Erythroblast (primary cell): ENCODE results near the gene PLIN5.
A peak's percentile ranks its signal among the peaks of the same experiment; 100 is the strongest.
"Not testable (repeated sequence)": the region's sequence is repeated elsewhere in the genome, so short reads cannot be mapped to it uniquely, and the experiment has no call there.

Source experiments
- DNase-seq, 2 experiments: peaks; one replicate each; lab custom pipeline; 2025; lab: John Stamatoyannopoulos, UW
- GATA1 ChIP-seq: IDR thresholded peaks from 2 replicates; pipeline ENCODE4 v1.6.1; 2011; ENCODE audit warnings: low read depth, mild to moderate bottlenecking, control low read depth, low read length, moderate library complexity
- POLR2A ChIP-seq: IDR thresholded peaks from 2 replicates; pipeline ENCODE4 v1.6.1; 2011; ENCODE audit warnings: mild to moderate bottlenecking, low read length

The PLIN5 gene

DNA sequence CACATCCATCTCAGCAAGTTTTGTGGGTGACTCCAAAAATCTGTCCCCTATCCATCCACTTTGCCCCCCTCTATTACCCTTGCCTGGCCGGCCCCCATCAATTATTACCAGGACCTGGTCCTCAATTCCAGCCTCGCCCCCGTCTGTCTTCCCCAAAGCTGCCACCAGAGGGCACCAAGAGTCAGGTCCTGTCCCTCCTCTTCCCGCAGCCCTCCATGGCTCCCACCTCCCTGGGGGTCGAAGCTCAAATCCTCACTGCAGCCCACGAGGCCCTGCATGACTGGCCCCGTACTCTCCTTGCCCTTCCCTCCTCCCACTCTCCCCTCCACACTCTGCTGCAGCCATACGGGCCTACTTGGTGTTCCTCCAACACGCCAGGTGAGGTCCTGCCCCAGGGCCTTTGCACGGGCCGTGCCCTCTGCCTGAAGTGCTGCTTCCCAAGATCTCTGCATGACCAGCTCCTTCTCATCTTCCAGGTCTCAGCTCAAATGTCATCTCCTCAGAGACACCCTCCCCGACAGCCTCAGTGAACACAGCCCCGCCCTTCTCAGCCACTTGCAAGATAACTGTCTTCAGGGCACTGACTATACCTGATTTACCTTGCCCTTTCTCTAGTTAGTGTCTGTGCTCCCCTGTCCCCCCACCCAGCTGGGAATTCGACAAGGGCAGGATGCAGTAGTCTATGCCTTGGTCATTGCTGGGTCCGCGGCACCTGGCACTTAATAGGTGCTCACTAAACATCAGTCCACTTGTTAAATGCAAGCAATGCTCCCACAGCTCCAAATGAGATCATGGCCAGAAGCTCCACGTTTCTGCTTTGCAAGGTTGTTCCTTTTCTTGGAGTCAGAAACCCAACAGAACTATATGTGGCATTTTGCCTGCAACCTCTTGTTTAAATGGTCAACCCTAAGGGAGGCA is 41.3 kb upstream of the PLIN5 start:
- DNase-seq, result peak in 1 of 2 experiments; percentile 70
- TF ChIP-seq POLR2A (no peak), GATA1 (no peak)

- no peak for DNase-seq
Observed at GRCh38 chr19:4575267-4576015, 40.4 kb upstream of the PLIN5 start.

GRCh38 chr19:4573682-4574081 is 38.7 kb upstream of the PLIN5 start:
- TF ChIP-seq POLR2A (no peak), GATA1 (no peak)
- no peak for DNase-seq

More at GRCh38 chr19:4575267-4576015, 40.4 kb upstream of the PLIN5 start:
- no peak for TF ChIP-seq GATA1
- no peak for TF ChIP-seq POLR2A

- TF ChIP-seq POLR2A (no peak), GATA1 (no peak)
- no peak for DNase-seq
Observed at GRCh38 chr19:4571305-4571917, 36.4 kb upstream of the PLIN5 start.

GRCh38 chr19:4570916-4571304 is 35.9 kb upstream of the PLIN5 start:
- DNase-seq, result no peak
- no peak for TF ChIP-seq POLR2A
- TF ChIP-seq GATA1, result no peak

DNA sequence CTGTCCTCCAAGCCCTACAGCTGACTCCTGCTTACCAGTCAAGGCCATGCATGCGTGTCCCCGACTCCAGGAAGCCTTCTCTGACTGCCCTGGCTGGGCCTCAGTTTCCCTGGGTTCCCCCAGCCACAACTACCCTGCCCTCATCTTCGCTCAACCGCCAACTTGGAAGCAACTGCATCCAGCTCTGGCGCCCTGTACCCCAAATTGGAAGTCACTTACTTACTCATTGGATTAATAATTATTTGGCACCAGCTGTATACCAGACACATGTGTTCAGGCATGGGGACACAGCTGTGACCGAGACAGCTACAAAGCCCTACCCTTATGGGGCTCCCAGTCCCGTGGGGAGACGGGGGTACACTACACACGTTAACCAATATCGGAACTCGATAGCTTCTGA is 35.4 kb upstream of the PLIN5 start:
- TF ChIP-seq GATA1 (no peak), POLR2A (no peak)
- DNase-seq, result no peak

- no peak for DNase-seq
Observed at GRCh38 chr19:4568886-4569285, 33.9 kb upstream of the PLIN5 start.

DNA sequence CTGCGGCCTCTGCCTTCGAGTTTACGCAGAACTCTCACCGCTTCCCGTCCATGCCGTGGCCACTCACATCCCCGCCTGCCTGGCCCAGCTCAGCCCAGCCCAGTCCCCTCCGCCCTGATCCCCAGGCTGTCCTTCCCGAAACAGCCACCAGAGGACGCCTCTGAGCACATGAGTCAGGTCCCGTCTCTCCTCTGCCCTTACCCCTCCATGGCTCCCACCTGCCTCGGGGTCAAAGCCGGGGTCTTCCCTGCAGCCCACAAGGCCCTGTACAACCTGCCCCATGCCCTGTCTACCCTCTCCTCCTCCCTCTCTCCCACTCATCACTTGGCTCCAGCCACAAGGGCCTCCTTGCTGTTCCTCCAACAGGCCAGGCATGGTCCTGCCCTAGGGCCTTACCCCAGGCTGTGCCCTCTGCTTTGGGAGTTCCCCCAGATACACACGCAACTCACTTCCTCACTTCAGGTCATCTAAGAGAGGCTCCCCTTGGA is 32.6 kb upstream of the PLIN5 start:
- peak in 1 of 2 experiments; percentile 77 for DNase-seq

More at GRCh38 chr19:4568886-4569285, 33.9 kb upstream of the PLIN5 start:
- TF ChIP-seq GATA1 (no peak), POLR2A (no peak)

DNA sequence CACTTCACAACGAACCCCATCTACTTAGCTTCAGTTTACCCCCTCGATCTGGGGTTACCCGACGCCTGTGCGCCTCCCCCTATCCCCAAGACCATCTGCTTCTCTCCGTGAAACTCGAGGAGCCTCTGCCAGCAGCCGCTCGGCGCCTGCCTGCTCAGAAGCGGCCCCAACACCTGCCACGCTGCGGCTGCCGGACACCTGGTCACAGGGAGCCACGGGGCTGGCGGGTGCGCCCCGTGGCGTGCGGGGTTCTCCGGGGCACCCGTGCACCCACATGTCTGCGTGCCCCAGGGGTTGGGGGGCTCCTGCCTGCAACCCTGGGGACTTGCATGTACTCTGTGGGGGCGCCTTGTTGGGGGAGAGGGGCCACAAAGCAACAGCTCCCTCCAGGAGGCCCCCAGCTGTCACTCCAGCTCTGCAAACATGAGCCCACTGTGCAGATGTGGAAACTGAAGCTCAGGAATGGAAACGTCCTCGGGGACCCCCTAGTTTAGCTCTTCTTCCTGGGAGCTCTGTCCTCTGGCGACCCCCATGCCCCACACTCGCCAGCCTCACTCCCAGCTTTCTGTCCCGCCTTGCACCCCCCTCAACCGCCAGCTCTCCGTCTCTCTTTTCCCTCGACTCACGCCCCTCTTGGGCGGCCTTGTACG is 31.5 kb upstream of the PLIN5 start:
- no peak for TF ChIP-seq POLR2A
- TF ChIP-seq GATA1, result no peak

More for the DNA sequence above, 32.6 kb upstream of the PLIN5 start:
- no peak for TF ChIP-seq GATA1
- TF ChIP-seq POLR2A, result no peak

GRCh38 chr19:4563562-4563961 is 28.5 kb upstream of the PLIN5 start:
- not testable (repeated sequence) for DNase-seq

More for the DNA sequence above, 31.5 kb upstream of the PLIN5 start:
- DNase-seq, result no peak

GRCh38 chr19:4562085-4562484 is 27.1 kb upstream of the PLIN5 start:
- DNase-seq, result not testable (repeated sequence)

DNA sequence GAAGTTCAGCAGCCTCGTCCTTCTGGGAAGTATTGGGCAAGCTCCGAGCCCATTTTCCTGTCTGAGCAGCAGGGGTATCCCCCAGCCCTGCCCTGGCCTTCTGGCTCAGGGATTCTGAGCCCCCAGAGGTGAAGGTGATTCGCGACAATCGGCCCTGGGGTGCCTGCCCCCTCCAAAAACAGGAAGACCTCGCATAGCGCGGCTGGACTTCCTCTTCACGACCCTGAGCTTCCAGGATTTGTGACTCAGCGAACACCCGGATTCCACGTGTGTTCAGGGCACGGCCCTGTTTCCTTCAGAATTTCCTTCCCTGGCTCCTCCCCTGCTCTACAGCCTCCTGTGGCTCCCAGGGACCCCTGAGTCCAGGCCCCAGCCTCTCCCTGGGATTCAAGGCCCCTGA is 24.5 kb upstream of the PLIN5 start, which contains the start of gene SEMA6B:
TSS of gene SEMA6B (minus strand) at position 116 of the 400 bp plus-strand sequence. CDS start 1,227 bp downstream, outside the sequence.
- DNase-seq, result no peak
- TF ChIP-seq POLR2A (no peak), GATA1 (no peak)
